NB4 (cell line): ENCODE measurements around the gene TESK2.

Source experiments
- CTCF ChIP-seq: IDR thresholded peaks from one replicate; pipeline ENCODE4 v1.5.1; 2012; ENCODE audit warnings: low read depth, low read length
- MAX ChIP-seq: IDR thresholded peaks from 2 replicates; pipeline ENCODE4 v1.6.1; 2011; ENCODE audit warnings: low read depth, low read length
- MYC ChIP-seq: IDR thresholded peaks from 2 replicates; pipeline ENCODE4 v1.6.1; 2011; ENCODE audit warnings: low read depth, low read length
- POLR2A ChIP-seq: IDR thresholded peaks from 2 replicates; pipeline ENCODE4 v1.6.1; 2011; ENCODE audit warnings: mild to moderate bottlenecking; ENCODE audit not compliant: insufficient read length; ENCODE audit errors: extremely low read depth

- TF ChIP-seq CTCF (no peak), POLR2A (no peak), MAX (no peak), MYC (no peak)
Measured at GRCh38 chr1:45403718-45404117, 87.2 kb downstream of the TESK2 start.
